Activated naive CD8-positive, alpha-beta T cell (primary cell): ENCODE measurements around the gene TOR1AIP2.
A peak's percentile ranks its signal among the peaks of the same experiment; 100 is the strongest.

Source experiments
- H3K27ac Mint-ChIP-seq: one replicate; pipeline ENCODE4 v1.8.0; 2021; ENCODE audit warnings: mixed read lengths
- H3K27me3 Mint-ChIP-seq: one replicate; pipeline ENCODE4 v1.8.0; 2021; ENCODE audit warnings: mixed read lengths
- H3K36me3 Mint-ChIP-seq: one replicate; pipeline ENCODE4 v1.8.0; 2021; ENCODE audit warnings: mixed read lengths
- H3K4me1 Mint-ChIP-seq: one replicate; pipeline ENCODE4 v1.8.0; 2021; ENCODE audit warnings: low read depth, mixed read lengths
- H3K4me3 Mint-ChIP-seq: one replicate; pipeline ENCODE4 v1.8.0; 2021; ENCODE audit warnings: mild to moderate bottlenecking, mixed read lengths
- H3K9me3 Mint-ChIP-seq: one replicate; pipeline ENCODE4 v1.8.0; 2021; ENCODE audit warnings: low read depth, mixed read lengths

TOR1AIP2 gene

DNA sequence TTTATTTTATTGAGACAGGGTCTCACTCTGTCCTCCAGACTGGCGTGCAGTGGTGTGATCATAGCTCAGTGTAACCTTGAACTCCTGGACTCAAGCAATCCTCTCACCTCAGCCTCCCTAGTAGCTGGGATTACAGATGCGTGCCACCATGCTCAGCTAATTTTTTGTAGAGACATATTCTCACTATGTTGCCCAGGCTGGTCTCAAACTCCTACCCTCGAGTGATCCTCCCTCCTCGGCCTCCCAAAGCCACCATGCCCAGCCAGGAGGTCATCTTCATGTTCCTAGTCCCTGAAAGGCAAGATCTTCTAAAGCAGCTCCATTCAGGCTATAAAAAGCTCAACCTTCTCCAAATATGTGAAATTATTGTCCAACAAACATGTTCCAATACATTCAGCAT is 53.9 kb downstream of the TOR1AIP2 start:
- no peak overlapping the region for H3K4me3 Mint-ChIP-seq
- no peaks in the 10 kb centered on the region for H3K4me1 Mint-ChIP-seq
- H3K36me3 Mint-ChIP-seq, result no peaks in the 10 kb centered on the region
- H3K9me3 Mint-ChIP-seq, result no peaks in the 10 kb centered on the region
- no peak overlapping the region for H3K27ac Mint-ChIP-seq
- H3K27me3 Mint-ChIP-seq, result no peaks in the 10 kb centered on the region

DNA sequence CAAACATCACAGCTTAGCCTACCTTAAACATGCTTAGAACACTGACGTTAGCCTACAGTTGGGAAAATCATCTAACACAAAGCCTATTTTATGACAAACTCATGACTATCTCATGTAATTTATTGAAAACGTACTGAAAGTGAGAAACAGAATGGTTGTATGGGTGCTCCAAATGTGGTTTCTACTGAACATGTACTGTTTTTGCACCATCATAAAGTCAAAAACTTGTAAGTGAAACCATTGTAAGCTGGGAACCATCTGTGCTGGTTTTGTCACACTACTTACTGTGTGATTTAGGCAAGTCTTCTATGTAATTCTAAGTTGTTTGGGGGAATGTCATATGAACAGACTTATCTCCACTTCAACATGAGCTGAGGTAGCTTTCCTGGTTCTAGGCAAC is 55.5 kb downstream of the TOR1AIP2 start:
- H3K36me3 Mint-ChIP-seq, result no peaks in the 10 kb centered on the region
- no peaks in the 10 kb centered on the region for H3K27me3 Mint-ChIP-seq
- no peak overlapping the region for H3K27ac Mint-ChIP-seq
- no peaks in the 10 kb centered on the region for H3K9me3 Mint-ChIP-seq
- no peak overlapping the region for H3K4me3 Mint-ChIP-seq
- no peaks in the 10 kb centered on the region for H3K4me1 Mint-ChIP-seq

GRCh38 chr1:179821524-179821923 is 56.1 kb downstream of the TOR1AIP2 start:
- Mint-ChIP-seq H3K9me3 (no peaks in the 10 kb centered on the region), H3K27me3 (no peaks in the 10 kb centered on the region), H3K4me1 (no peaks in the 10 kb centered on the region), H3K4me3 (no peak overlapping the region), H3K27ac (no peak overlapping the region), H3K36me3 (no peaks in the 10 kb centered on the region)

DNA sequence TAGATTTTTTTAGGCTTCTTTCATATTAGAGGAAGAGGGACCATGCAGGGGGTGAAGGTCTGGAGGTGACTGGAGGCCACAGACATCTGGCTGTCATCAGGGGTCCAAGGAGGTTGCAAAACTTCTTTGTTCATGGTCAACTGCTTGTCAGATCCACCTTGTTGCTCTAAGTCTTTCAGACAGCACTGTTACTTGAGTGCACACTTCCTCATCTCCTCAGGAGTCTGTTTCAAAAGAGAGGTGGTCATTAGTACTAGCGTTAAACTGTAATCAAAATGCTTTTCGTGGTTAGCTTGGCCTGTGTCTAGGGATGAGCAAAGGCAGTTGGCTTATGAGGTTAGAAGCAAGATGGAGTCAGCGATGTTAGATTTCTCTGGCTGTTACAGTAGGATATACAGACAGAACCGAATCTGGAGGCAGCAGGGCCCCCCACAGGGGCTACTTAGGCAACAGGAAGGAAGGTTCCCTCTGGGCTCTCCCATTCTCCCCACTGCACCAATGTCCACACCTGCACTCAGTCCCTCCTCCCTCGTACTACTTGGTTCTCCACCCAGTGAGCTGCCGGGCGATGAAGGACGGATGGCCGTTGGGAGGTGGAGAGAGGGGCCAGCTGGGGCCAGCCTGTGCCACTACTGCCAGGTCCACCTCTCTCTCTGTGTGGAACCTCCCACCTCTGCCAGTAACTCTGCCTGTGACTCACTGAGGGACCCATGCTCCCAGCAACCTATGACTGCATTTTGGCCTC is 57.2 kb downstream of the TOR1AIP2 start:
- Mint-ChIP-seq H3K4me1 (peaks cover 5% of the 10 kb centered on the region), H3K36me3 (no peaks in the 10 kb centered on the region), H3K9me3 (no peaks in the 10 kb centered on the region), H3K4me3 (no peak overlapping the region), H3K27ac (no peak overlapping the region), H3K27me3 (no peaks in the 10 kb centered on the region)

DNA sequence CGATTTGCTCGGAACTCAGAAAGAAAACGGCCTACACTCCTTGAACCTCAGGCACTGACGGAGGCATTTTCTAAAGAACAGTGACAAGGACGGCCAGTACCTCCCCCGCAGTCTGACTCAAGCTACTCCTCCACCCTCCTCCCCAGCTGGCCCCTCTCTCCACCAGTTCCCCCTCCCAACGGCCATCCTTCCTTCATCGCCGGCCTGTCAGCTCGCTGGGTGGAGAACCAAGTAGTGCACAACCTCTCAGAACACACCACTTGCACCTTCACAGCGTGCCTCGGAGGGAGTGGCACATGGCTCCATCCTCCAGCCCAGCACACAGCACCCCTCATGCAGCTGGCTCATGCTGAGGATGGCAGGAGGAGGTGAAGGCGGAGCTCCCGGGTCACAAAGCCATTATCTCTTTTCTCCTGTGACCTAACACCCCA is 58.8 kb downstream of the TOR1AIP2 start:
- Mint-ChIP-seq H3K36me3 (no peaks in the 10 kb centered on the region), H3K4me3 (no peak overlapping the region), H3K9me3 (no peaks in the 10 kb centered on the region), H3K27ac (no peak overlapping the region), H3K27me3 (no peaks in the 10 kb centered on the region), H3K4me1 (peaks cover 17% of the 10 kb centered on the region)

- H3K4me1 Mint-ChIP-seq, result peaks cover 17% of the 10 kb centered on the region
- no peak overlapping the region for H3K27ac Mint-ChIP-seq
- no peaks in the 10 kb centered on the region for H3K9me3 Mint-ChIP-seq
- no peak overlapping the region for H3K4me3 Mint-ChIP-seq
- no peaks in the 10 kb centered on the region for H3K36me3 Mint-ChIP-seq
- H3K27me3 Mint-ChIP-seq, result no peaks in the 10 kb centered on the region
These were observed 59.3 kb downstream of the TOR1AIP2 start for GRCh38 chr1:179818260-179818659.

GRCh38 chr1:179817789-179818188 is 59.8 kb downstream of the TOR1AIP2 start:
- no peak overlapping the region for H3K27ac Mint-ChIP-seq

GRCh38 chr1:179817056-179817455 is 60.5 kb downstream of the TOR1AIP2 start:
- H3K4me1 Mint-ChIP-seq, result peaks cover 17% of the 10 kb centered on the region
- no peaks in the 10 kb centered on the region for H3K36me3 Mint-ChIP-seq
- H3K9me3 Mint-ChIP-seq, result no peaks in the 10 kb centered on the region
- H3K27me3 Mint-ChIP-seq, result no peaks in the 10 kb centered on the region
- H3K27ac Mint-ChIP-seq, result no peak overlapping the region
- no peak overlapping the region for H3K4me3 Mint-ChIP-seq

More at GRCh38 chr1:179817789-179818188, 59.8 kb downstream of the TOR1AIP2 start:
- Mint-ChIP-seq H3K36me3 (no peaks in the 10 kb centered on the region), H3K4me1 (peaks cover 17% of the 10 kb centered on the region), H3K27me3 (no peaks in the 10 kb centered on the region), H3K4me3 (no peak overlapping the region), H3K9me3 (no peaks in the 10 kb centered on the region)

- H3K4me1 Mint-ChIP-seq, result peaks cover 17% of the 10 kb centered on the region
- H3K27ac Mint-ChIP-seq, result no peak overlapping the region
- H3K36me3 Mint-ChIP-seq, result no peaks in the 10 kb centered on the region
- H3K4me3 Mint-ChIP-seq, result peak overlapping the region; percentile 92
- no peaks in the 10 kb centered on the region for H3K27me3 Mint-ChIP-seq
- H3K9me3 Mint-ChIP-seq, result no peaks in the 10 kb centered on the region
These were observed 61.2 kb downstream of the TOR1AIP2 start for GRCh38 chr1:179816196-179816960.

- Mint-ChIP-seq H3K27ac (peak overlapping the region; percentile 72), H3K4me1 (peaks cover 17% of the 10 kb centered on the region), H3K36me3 (no peaks in the 10 kb centered on the region), H3K27me3 (no peaks in the 10 kb centered on the region), H3K4me3 (peak overlapping the region; percentile 92), H3K9me3 (no peaks in the 10 kb centered on the region)
These were observed 62.0 kb downstream of the TOR1AIP2 start for GRCh38 chr1:179815641-179816040.

GRCh38 chr1:179814546-179814838 is 63.1 kb downstream of the TOR1AIP2 start:
- no peaks in the 10 kb centered on the region for H3K36me3 Mint-ChIP-seq
- peaks cover 18% of the 10 kb centered on the region for H3K4me1 Mint-ChIP-seq
- peak overlapping the region; percentile 92 for H3K4me3 Mint-ChIP-seq
- peak overlapping the region; percentile 72 for H3K27ac Mint-ChIP-seq
- H3K9me3 Mint-ChIP-seq, result no peaks in the 10 kb centered on the region
- H3K27me3 Mint-ChIP-seq, result peaks cover 2% of the 10 kb centered on the region

DNA sequence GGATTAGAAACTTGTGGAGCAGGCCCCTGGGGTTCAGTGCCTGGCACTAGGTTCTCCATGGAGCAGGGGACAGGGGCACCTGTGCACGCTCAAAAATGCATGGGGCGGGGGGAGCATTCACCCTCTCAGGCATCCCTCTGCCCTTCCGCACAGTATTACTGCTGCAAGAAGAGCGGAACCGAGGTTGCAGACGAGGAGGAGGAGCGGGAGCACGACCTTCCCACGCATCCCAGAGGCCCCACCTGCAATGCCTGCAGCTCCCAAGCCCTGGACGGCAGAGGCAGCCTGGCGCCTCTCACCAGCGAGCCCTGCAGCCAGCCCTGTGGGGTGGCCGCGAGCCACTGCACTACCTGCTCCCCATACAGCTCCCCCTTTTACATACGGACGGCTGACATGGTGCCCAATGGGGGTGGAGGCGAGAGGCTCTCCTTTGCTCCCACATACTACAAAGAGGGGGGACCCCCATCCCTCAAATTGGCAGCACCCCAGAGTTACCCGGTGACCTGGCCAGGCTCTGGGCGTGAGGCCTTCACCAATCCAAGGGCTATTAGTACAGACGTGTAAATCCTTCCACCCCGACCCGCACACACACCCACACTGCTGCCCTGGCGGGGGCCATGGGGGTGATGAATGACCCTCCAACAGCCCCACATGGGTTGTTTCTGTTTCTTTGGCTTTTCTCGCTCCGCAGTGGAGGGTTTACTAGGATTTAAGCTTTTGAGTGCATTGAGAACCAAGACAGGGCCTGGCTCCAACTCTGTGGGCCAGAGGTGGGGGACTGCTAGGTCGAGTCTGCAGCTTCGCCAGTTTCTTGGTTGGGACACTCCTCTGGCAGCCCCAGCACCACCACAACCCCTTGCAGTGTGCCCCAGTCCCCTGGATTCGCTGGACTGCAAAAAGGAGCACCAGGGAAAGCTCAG is 63.7 kb downstream of the TOR1AIP2 start:
- no peaks in the 10 kb centered on the region for H3K36me3 Mint-ChIP-seq
- no peak overlapping the region for H3K27ac Mint-ChIP-seq
- H3K9me3 Mint-ChIP-seq, result no peaks in the 10 kb centered on the region
- H3K4me3 Mint-ChIP-seq, result peak overlapping the region; percentile 92
- peaks cover 2% of the 10 kb centered on the region for H3K27me3 Mint-ChIP-seq
- H3K4me1 Mint-ChIP-seq, result peaks cover 18% of the 10 kb centered on the region

DNA sequence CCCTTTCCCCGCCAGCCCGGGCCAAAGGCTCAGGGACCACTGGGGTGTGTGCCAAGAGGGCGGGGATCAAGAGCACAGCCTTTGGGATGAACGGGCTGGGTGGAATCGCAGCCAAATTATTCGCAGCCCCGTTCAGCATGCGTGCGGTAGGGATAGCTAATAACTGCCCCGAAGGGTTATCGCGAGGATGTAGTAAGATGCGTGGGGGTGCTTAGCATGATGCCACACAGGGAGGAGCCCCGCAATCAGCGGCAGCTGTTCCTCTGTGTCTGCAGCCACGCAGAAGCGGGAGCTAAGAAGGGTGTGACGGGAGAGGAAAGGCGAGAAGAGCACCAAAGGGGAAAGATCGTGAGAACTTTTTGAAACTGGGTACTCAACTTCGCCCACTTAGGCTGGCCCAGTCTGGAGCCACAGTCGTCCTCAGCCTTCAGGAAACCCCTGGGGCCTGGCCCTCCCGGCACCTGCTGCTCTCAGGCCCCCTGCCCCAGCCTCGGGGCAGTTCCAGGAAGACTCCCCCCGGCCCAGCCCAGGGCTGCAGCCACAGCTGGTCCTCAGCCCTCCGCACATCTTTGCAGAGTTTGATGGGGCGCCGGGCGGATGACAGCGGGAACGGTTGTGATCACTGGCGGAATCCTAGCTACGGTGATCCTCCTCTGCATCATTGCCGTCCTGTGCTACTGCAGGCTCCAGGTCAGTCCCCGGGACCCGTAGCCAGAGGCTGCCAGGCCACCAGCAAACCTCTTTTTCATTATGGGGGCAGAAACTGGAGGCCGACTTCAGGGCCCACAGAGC is 64.9 kb downstream of the TOR1AIP2 start:
- no peaks in the 10 kb centered on the region for H3K9me3 Mint-ChIP-seq
- H3K36me3 Mint-ChIP-seq, result no peaks in the 10 kb centered on the region
- peaks cover 18% of the 10 kb centered on the region for H3K4me1 Mint-ChIP-seq
- H3K4me3 Mint-ChIP-seq, result no peak overlapping the region
- H3K27ac Mint-ChIP-seq, result no peak overlapping the region
- H3K27me3 Mint-ChIP-seq, result peaks cover 2% of the 10 kb centered on the region

DNA sequence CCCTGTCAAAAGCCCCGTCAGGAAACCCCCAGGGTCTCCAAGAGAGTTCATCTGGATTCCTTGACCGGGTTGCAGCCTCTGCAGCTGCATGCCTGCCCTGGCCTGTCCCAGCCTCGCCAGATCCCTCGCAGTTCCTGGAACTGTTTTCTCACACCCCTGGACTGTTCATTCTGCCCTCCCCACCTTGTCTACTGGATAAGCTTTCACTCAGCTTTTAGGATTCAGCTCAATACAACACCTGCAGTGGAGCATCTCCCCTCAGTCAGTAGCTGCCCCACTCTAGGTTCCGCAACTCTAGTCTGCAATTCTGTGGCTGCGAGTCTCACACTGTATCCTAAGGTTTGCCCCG is 67.3 kb downstream of the TOR1AIP2 start:
- no peaks in the 10 kb centered on the region for H3K36me3 Mint-ChIP-seq
- peaks cover 2% of the 10 kb centered on the region for H3K27me3 Mint-ChIP-seq
- H3K27ac Mint-ChIP-seq, result no peak overlapping the region
- no peak overlapping the region for H3K4me3 Mint-ChIP-seq
- no peaks in the 10 kb centered on the region for H3K9me3 Mint-ChIP-seq
- H3K4me1 Mint-ChIP-seq, result peaks cover 12% of the 10 kb centered on the region
